ENCODE data around the gene APOBEC3A.
A peak's percentile ranks its signal among the peaks of the same experiment; 100 is the strongest.
"Not testable (repeated sequence)": the region's sequence is repeated elsewhere in the genome, so short reads cannot be mapped to it uniquely, and the experiment has no call there.

The APOBEC3A gene

DNA sequence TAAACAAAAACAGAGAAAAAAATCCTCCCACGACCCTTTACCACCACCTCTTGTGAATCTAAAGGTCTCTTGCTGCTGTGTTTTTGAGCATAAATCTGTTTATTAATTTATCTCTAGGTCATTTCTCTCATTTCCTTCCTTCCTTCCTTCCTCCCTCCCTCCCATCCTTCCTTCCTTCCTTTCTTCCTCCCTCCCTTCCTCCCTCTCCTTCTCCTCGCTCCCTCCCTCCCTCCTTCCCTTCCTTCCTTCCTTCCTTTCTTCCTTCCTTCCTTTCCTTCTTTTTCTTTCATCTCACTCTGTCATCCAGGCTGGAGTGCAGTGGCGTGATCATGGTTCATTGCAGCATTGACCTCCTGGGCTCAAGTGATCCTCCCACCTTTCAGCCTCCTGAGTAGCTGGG is 13.5 kb upstream of the APOBEC3A start:
- no peak for DNase-seq

DNA sequence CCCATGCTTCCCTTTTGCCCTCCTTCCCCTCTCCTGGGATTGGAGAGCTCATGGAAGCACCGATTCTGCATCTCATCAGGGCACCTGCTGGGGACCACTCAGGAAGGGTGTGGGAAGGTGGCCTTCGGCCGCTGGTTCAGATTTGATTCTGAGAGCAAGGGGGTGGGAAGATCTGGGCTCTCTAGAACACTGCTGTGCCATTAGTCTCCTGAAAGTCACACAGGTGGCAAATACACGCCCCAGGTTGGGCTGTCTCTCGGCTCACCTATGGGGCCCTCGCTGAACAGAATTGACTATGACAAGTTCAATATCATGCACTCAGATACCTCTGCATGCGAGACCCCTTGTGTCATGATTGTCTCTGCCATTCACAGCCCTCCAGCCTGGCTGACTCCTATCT is 12.8 kb upstream of the APOBEC3A start:
- DNase-seq: no peak

DNA sequence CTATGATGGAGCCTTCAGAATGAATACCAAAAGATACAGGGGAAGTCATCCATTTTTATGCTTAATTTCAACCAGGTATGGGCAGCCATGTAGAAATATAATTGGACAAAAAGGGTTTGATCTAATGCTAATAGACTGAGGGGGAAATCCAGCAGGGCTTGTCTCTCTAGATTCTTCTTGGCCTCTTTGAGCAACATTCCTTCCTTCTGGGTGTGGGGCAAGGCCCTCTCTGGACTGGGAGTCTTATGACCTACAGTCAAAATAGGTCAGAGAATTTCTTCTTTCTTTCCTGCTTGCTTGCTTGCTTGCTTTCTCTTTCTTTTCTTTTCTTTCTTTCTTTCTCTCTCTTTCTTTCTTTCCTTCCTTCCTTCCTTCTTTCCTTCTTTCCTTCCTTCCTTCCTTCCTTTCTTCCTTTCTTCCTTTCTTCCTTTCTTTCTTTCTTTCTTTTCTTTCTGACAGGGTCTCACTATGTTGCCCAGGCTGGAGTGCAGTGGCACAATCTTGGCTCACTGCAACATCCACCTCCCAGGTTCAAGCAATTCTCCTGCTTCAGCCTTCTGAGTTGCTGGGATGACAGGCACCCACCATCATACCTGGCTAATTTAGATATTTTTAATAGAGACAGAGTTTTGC is 11.6 kb upstream of the APOBEC3A start:
- not testable (repeated sequence) for DNase-seq

DNA sequence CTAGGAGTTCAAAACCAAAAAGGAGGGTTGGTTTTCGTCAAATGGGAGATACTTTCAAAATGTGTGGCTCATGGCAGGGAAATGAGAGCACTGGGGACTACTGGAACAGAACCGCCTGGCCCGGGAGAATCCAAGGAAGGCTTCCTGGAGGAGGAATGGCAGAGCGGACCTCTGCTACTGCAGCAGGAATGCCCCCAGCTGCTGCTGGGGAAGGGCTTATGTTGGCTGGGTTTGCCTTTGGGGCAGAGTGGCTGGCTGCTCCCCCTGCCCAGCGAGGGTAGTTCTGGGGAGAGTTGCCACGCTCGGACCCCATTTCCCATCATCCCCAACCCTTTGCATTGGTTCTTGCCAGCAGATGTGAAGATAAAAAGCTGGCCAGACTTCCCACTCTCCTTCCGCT is 10.6 kb upstream of the APOBEC3A start:
- DNase-seq: no peak

DNA sequence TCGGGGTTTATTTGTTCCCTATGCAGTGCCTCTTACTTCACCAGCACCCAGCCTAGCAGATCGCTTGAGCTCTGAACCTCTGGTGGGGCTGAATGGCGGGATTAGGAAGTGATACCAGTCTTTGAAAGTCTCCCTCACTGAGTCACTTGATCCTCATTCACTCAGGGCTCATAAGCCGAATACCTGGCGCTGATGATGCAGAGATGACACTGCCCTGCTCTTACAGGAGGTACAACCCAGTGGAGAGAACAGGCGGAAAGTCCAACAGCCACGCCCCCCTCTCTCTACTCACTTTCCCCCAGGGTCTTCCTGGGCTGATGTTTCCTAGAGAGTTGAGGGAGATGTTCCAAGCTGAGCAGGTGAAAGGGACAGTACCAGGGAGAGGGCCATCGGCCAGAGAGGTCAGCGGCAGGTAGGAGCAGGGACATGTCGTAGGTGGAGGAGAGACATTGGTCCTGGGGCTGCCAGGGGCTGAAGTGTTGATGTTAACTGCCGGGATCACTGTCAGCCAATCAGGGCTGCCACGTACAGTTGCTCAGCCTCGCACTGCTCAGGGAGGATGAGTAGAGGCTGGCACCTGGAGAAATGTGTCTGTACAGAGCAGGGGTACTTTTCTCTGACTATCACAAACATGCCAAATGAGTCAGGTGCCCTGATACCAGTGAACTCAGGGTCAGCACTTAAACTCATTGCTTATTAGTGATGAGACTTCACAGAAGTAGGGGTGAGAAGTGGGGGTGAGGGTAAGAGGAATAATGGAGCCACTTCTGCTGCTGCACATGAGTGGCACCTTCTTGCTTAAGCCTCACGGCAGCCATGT is 9.9 kb upstream of the APOBEC3A start:
- DNase-seq: peak; percentile 8

DNA sequence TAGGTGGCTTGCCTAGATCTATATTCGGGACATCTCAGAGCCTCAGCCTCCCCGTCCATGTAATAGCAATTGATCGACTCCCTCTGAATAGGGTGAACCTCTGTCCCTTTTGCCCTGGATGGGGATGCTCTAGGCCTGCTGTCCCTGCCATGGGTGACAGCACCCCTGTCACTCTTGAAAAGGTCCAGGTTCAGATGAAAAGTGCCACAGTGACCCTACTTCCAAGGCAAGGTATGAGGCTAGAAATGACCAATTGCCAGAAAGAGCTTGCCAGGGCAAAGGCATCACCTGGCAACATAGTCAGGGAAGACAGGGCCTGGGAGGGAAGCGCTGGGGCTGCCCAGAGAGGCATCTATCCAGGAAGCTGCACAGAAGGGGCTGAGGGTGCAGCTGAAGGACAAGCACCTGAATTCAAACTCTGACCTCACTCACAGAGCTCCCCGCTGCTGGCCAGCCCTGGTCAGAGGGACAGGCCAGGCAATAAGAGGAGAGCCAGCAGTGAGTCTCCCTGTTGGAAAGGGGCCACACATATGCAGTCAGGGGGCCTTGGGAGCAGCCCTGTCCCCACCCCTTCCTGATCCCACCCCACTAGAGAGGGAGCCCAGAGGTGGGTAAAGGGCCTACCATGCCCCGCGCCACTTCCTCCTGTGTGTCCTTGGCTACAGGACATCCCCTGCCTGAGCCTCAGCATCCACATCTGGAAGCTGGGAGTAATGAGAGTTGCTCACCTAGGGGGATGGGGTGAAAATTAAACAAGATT is 9.0 kb upstream of the APOBEC3A start:
- DNase-seq: no peak

DNA sequence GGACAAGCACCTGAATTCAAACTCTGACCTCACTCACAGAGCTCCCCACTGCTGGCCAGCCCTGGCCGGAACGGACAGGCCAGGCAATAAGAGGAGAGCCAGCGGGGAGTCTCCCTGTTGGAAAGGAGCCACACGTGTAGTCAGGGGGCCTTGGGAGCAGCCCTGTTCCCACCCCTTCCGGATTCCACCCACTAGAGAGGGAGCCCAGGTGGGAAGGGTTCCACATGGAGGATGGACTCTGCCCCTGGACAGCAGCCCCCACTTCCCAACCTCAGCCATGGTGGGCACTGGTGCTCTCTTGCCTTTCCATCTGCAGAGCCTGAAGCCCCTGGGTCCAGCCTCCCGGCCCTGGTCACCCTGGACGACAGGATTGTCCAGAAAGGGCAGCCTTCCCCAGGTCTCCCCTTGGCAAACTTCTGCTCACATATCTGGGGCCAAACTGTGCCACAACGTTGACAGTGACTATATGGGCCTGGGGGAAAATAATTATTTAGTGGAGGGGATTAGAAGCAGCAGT is 7.5 kb upstream of the APOBEC3A start:
- DNase-seq: no peak

DNA sequence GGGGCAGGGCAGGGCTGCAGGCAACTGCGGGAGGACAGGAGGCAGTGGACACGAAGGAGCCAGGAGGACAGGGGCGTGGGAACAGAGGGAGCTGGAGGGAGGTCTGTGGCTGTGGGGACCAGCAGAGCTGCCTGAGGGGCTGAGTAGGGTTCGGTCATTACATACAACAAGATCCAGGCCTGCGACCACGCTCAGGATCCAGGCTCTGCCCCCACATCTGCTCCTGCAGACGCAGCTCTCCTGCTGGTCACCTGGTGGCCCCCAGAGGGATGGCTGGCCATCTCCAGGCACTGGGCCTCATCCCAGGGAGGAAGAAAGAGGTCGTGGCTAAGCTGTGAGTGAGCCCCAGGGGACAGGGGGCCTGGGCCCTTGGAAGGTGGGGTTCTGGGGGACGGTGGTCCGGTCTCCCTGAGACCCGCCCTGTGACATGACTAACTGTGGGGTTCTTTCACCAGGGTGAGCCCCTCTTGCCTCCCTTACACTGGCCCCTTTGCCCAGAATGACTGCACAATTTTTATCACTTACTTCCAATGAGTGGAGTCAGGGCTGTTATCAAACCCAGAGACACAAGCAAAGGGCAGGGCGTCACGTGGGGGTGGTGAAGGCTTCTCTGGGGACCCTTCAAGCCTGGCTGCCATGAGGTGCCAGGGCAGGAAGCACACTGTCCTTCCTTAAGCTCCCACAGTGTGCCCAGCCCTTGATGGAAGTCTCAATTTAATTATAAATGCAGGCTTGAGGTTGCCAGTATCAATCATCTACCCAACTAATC is 6.7 kb upstream of the APOBEC3A start:
- DNase-seq: no peak

DNA sequence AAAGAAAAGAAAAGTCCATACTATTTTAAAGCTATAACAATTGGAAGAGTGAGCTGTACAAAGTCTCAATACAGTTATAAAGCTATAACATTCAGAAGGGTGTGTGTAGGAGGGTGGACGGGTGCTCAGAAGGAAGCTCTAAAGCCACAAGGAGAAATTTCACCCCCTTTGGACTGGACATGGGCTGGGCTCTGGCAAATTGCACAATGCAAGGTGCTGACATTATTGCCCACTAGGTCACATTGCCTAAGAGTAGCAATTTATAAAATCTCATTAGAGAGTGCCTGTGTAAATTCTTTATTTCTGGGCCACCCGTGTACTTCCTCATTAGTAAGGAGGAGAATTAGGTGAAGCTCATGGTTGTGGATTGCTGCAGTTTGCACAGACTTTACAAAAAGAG is 5.7 kb upstream of the APOBEC3A start:
- no peak for DNase-seq

DNA sequence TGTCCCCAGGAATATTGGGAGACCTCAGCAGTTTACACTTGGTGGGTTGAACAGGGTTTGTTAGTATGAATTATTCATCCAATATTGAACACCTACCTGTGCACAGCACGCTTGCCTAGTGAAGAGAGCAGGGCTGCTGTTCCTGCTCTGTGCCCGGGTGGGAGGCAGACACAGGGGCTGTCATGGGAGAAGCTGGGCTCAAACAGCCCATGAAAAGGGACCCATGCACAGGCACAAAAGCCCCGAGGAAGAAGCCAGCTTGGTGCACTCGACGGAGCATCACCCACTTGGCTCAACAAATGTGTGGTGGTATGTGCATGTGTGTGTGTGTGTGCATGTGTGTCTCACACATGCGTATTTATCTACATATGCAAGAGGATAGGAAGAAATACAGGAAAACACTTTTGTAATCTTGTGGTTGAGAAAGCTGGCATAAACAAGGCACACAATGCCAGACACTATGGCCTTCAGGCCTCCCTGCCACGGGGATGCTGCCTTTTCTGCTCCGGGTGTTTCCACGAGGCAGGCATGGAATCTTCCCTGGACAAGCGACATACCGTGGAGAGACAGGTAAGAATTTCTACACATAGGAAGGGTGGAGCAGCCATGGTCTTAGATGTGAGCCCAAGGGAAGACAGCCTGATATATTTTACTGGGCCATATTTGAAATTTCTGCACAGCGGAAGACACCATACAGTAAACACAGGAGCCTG is 5.0 kb upstream of the APOBEC3A start:
- DNase-seq: no peak

DNA sequence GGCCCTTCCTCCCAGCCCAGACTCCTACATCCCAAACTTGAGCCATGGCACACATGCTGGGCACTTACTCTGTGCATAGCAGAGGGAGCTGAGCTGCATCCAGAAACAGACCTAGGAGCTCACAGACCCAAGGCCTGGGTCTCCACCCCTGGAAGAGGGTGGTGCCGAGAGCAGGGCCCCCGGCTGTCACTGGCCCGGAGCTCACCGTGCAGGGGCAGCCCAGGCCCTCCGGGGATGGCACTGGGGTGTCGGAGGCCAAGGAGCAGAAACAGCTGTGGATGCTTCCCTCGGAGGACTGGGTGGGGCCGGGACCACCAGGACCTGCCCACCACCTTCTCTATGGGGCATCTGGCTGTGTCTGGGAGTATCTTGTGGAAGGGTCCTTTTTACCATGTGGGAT is 4.3 kb upstream of the APOBEC3A start:
- no peak for DNase-seq

DNA sequence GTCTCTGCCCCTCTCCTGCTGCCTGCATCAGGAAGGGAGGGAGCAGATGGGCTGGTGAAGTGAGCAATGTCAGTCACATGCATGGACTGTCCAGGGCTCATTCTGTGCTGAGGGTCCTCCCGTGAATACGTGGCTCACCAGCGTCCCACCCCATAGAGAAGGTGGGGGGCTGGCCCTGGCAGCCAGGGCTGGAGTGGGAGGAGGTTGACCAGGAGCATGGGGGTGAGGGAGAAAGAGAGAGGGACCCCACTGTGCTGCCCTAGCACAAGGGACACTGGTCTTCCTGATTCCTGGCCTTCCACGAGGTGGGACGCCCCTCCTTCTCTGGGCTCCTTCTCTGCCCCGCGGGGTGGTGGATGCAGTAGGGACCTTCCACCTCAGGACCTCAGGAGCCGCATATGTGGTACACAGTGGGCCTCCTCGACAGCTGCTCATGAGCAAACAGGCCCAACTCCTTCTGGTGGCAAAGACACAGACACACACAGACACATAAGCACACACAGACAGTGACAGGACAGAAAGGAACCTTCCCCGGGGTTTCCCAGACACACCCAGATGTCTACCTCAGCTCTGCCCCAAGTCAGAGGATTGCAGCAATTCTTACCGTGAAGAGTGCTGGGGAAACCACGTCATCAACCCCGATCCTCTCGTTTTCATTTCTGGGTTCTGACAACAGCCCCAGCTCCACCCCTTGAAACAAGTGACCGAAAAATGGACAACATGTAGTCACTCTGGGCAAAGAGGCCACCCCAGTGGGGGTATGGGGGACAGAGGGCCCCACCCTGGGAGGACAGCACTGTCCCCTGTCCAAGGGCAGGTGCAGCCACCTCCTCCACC is 3.6 kb upstream of the APOBEC3A start:
- peak; percentile 81 for DNase-seq

DNA sequence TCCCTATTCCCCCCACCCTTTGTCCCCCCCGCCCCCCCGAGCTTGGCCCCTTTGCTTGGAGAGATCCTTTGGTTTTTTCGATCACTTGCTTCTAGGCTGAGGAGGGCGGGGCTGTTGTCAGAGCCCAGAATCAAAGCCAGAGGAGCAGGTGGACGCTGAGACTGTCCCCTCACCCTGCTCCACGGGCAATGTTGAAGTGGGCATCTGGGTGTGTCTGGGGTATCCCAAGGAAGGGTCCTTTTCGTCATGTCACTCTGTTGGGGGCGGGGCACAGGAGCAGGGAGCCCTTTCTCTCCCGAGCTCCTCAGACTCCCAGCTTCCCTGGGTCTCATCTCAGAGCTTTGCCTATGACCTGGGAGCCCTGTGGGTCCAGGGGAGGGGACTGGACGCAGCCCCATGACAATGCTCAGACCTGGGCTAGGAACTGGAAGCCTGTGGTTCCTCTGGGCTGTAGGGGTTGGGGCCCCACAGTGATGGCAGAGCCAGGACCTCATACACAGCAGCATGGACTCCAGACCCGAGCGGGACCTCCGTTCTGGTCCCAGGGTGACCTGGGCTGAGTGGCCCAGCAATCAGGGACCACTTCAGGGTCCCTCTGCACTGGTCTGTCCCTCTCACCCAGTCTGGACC is 2.9 kb upstream of the APOBEC3A start:
- no peak for DNase-seq

DNA sequence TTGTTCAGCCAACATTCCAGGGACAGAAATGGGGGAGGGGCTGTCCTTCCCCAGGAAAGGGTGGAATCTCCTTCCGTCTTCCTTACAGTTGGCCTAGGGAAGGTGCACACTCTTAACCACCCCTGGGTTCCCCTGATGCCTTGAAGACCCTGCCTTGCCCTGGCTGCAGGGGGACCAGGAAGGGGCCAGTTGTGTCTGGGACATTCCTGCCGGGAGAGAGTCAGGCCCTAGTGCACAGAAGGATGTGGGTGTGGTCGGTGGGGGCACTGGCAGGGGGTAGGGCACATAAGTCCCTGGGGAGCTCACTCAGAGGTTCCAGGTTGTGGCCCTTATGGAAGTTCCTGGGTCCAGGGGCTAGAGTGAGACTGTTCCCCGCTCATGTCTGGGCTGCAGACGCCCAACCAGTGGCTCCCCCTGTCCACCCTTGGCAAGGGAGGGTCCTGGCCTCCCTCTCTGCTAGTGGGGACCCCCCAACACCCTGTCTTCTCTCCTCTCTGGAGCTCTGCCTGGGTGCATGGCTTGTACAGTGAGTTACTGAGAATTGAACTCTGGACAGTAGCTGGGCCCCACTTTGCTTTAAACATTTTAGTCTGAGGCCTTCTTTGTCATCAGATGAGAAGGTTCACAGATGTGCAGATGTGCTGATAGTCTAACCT is 2.0 kb upstream of the APOBEC3A start:
- no peak for DNase-seq

DNA sequence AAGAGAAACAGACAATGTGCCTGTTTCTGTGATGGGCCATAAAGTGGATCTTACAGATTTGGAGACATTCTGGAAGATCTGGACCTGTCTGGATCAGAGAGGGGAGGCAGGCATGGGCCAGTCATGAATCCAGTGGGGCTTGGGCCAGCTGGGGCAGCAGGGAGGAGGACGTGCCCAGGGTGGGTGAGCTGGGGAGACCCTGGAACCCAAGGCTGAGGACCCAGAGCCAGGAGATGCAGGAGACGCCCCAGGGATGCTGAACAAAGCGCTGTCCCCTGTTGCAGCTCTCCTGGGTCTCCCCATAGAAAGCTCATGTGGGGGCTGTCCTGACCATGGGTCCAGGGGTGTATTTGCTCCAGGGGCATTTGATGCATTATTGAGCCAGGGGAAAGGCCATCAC is 1.5 kb upstream of the APOBEC3A start:
- no peak for DNase-seq

DNA sequence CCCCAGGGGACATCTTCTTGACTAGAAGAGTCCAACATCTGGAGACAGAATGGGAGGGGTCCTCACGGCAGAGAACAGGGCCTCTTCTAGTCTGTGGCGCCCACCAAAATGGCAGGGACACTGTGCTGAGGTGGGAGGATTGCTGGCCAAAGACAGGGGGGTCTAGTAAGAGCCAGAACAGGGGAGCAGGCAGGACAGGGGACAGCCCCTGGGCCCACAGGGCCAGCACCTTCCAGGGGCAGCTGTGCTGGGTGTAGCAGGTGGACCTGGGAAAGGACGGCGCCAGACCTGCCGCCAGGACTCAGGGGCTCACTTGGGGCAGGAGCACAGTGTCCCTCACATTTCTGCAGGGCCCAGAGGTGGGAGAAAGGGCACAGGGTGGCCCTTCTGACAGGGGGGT is 858 bp upstream of the APOBEC3A start:
- no peak for DNase-seq

DNA sequence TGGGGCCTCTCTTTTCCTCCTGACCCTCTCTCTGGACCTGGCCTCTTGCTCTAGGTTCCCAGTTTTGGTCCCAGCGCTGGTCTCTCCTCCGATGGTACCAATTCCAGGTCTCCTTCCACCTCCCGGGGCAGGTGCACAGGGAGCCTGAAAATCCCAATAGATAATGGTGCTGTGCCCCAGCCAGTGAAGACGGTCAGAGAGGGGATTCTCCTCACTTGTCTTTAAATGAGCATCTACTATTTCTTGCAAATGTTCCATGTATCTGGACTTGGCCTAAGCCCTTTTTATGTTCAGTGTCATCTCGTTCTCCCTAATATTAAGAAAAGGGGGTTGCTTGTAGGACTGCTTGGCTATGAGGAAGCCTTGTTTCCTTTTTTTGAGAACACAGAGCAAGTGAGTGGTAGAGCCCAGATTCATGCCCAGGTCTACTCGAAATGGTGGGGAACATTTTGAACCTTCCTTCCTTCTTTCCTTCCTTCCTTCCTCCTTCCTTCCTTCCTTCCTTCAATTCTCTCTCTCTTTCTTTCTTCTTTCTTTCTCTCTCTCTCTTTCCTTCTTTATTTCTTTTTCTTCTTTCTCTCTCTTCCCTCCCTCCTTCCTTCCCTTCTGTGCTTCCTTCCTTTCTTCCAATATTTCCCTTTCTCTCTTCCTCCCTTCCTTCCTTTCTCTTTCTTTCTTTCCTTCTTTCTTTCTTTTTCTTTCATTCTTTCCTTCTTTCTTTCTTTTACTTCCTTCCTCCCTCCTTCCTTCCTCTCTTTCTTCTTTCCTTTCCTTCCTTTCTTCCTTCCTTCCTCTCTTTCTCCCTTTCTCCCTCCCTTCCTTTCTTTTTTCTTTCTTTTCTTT is 620 bp downstream of the APOBEC3A start:
- no peak for DNase-seq

DNA sequence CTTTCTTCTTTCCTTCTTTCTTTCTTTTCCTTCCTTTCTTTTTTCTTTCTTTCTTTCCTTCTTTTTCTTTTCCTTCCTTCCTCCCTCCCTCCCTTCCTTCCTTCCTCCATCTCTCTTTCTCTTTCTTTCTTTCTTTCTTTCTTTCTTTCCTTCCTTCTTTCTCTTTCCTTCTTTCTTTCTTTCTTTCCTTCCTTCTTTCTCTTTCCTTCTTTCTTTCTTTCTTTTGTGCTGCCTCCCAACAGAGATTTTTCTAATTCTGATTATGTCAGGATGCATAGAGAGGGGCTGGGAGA is 1.2 kb downstream of the APOBEC3A start:
- DNase-seq: not testable (repeated sequence)

DNA sequence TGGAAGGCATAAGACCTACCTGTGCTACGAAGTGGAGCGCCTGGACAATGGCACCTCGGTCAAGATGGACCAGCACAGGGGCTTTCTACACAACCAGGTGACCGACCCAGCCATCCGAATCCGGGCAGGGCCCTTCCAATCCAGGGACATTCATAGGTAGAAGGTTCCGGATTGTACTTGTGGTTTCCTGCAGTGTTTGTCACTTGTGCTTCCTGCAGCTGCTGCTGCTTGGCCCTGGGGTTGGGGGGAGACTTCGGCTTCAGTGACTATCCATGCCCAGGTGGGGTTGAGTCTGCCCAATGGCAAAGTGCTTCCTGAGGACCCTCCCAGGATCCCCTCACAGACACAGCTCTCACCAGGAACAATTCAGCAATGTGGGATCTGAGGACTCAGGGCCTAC is 2.2 kb downstream of the APOBEC3A start:
- DNase-seq: no peak

DNA sequence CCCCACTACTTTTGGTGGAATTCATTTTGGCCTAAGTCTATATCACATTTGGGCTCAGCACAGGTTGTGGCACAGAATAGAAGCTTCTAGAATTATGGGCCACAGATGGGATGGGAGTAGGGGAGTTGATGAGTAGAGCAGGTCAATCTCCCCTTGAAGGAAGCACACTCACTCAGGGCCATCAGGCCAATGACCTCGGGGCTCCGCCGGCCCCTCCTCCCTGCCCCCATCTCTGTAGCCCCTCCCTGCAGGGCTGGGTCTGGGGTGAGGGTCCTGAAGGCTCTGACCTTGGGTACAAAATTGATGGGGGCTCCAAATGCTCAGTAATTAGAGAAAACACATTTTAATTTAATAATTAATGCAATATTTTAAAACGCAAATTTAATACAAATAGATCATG is 3.3 kb downstream of the APOBEC3A start:
- DNase-seq: not testable (repeated sequence)
